ENCODE measurements around the gene C2orf81.
"Not testable (repeated sequence)": the region's sequence is repeated elsewhere in the genome, so short reads cannot be mapped to it uniquely, and the experiment has no call there.

The C2orf81 gene

GRCh38 chr2:74442483-74443297 lies 21.3 kb upstream of the C2orf81 start:
- DNase-seq: not testable (repeated sequence)

DNA sequence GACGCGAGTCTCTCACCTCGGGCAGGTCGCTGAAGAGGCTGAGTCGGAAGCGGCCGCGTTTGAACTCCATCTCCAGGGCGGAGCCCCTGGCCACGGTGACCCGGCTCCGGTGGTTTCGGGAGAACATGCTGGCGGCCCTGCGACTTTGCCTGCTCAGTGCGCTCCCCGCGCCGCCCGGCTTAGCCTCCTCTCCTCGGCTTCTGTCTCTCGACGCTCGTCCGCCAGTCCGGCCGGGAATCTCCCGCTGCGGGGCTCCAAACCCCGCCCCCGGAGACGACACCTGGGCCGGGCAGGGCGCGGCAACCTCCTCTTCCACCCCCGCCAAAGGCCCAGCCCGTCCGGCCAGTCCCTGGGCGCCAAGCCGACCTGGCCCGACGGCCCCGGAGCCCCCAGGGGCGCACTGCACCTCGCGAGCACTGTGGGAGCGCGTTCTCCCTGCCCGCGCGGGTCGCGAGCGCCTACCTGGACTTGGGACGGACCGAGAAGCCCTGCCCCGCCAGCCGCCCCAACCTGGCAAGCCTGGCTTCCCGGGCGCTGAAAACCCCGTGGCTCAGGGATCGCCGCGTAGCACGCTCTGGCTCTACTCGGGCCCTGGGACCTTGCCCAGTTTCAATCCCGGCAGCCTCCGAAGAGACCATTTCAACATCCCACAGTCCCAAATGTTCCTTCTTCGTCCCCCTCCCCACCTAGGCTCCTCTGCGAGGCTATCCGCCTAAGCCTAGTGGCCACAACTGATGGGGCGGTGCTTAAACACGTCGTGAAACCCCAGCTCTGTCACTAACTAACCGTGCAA lies 20.5 kb upstream of the C2orf81 start, which contains the start of gene RTKN:
Gene RTKN (minus strand): TSS at position 248 of the 793 bp plus-strand sequence. CDS start 121 bp downstream, at position 127.
- peak; percentile 57 for DNase-seq

DNA sequence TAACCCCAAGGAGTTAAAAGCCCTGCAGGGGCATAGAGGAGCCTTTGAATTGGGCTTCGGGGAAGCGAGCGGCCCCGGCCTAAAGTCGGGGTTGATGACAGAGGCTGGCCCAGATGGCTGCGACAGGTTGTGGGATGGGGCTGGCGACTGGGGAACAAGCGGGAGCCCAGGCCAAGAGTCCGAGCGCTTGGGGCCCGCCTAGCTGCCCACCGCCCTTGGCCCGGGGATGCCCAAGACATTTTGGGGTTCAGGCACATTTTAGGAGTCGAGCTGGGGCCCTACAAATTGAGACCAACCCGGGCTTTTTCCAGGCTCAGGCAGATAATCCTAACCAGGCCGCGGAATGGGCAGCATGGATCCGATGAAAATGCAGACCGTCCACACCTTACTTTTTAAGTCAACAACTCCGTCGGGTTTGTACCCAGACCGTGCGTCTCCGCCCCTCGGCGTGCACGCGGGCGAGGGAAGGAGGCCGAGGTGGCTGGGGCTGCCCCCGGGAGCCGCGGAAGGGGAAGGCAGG lies 19.8 kb upstream of the C2orf81 start:
- DNase-seq: no peak

- DNase-seq: peak; percentile 74
Observed at GRCh38 chr2:74440378-74441169, 19.2 kb upstream of the C2orf81 start.

DNA sequence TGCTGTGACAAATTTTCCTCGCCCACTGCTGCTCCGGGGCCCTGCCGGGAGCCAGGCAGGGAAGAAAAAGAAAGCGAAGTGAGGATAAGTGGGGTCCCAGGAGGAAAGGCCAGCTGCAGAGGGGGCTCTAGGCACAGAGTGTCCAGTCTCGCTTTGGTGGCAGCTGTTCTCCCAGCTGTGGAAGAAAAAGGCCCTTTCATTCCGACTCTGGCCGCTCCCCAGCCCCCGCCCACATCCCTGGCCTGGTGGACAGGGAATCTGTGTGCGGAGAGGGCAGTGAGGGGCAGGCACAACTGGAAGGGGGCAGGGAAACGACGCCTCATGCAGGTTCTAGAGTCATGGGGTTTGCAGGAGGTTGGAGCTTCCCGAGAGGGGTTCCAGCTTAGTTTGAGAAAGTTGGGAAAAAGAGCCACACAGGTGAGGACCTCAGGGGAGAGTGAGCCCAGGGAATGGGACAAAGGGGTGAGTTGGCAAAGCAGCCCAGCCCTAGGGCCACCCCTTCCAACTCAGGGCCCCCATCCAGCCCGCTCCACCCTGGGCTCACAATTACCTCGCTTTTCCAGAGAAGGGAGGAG lies 18.5 kb upstream of the C2orf81 start:
- DNase-seq: no peak

DNA sequence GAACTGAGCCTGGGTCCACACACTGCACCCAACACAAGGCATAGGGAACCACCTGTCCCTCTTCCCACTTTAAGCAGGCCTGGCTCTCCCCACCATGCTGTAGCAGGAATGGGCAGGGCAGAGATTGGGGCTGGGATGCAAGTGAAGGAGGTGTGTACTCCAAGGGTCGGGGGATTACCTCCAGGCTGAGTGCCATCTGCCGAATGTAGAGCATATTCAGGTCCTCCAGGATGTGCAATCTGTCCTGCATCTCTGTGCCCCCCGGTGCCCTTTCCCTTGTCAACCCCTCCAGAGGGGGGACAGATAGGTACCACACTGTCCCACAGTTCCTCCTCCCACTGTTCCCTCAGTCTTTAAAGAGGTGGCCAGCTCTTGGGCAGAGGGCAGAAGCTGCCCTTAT lies 18.0 kb upstream of the C2orf81 start:
- no peak for DNase-seq

GRCh38 chr2:74438248-74438647 lies 16.8 kb upstream of the C2orf81 start:
- no peak for DNase-seq

- no peak for DNase-seq
Observed at GRCh38 chr2:74436848-74437695, 15.7 kb upstream of the C2orf81 start.

GRCh38 chr2:74436111-74436805 lies 14.8 kb upstream of the C2orf81 start:
- no peak for DNase-seq

- DNase-seq: no peak
Observed at GRCh38 chr2:74430502-74430901, 9.1 kb upstream of the C2orf81 start.

- DNase-seq: no peak
Observed at GRCh38 chr2:74429487-74430451, 8.3 kb upstream of the C2orf81 start.

GRCh38 chr2:74428675-74429074 lies 7.3 kb upstream of the C2orf81 start:
- no peak for DNase-seq

GRCh38 chr2:74427551-74427950 lies 6.1 kb upstream of the C2orf81 start:
- no peak for DNase-seq

DNA sequence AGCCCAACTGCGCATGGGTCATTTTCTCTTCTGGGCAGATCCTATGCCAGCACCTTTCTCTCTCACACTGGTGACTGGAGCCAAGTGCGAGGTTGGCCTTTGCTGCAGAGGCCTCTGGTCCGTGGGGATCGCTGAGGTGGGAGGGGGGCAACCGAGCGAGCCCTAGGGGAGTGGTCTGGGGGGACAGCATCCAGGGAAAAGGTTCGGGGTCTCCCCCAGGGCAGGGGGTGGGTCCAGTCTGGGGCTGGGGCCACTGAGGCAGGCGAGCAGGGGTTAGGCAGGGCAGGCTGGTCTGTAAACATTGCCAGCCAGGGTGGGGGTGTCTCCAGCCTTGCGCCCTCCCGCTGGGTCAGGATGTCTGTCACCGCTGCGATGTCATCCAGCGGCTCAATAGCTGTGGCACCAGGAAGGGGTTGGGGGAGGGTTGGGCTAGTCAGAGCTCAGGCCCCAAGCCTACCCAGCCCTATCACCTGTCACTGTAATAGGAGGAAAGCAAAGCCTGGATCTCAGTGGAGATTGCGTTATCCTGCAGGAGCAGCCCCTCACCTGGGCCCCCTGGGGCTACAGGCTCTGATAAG lies 4.9 kb upstream of the C2orf81 start:
- no peak for DNase-seq

DNA sequence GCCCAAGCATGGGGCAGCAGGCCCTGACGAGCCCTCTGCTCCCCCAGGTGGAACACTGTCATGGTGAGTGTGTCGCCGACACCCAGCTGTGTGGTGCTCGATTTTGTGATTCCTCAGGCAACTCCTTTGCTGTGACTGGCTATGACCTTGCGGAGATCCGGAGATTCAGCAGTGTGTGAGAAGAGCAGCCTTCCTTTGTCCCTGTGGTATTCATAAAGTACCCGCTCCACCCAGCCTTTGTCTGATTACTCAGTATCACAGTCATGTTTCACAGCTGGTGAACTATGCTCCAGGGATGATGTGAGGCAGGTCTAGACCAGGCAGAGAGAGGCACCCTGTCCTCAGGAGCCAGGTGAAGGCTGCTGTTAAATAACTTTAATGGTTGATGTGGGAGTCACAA lies 4.1 kb upstream of the C2orf81 start:
- peak; percentile 19 for DNase-seq

DNA sequence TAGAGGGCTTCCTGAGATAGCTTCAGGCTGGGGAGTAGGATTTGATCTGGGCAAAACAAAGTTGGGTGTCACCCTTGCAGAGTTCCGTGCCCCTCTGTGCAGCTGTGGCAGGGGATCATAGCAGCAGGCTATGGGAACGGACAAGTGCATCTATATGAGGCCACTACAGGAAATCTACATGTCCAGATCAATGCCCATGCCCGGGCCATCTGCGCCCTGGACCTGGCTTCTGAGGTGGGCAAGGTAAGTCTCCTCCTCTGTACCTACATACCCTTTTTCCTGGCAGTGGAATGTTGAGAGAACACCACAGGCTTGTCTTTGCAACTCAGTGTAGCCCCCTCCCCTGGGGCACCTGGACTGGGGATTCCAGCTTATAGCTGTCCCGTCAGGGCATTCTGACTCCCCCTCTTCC lies 3.6 kb upstream of the C2orf81 start:
- no peak for DNase-seq

GRCh38 chr2:74424139-74424992 lies 2.9 kb upstream of the C2orf81 start:
- DNase-seq: no peak

Data from kidney glomerular epithelial cell (primary cell).